Measurements from ENCODE around the gene MARCHF11.

The MARCHF11 gene

GRCh38 chr5:16049761-16050160 is 129.8 kb downstream of the MARCHF11 start:
- no peak for DNase-seq

GRCh38 chr5:16048132-16048531 is 131.5 kb downstream of the MARCHF11 start:
- DNase-seq, result no peak

- no peak for DNase-seq
Observed at GRCh38 chr5:16043349-16043965, 136.1 kb downstream of the MARCHF11 start.

GRCh38 chr5:16037121-16037845 is 142.3 kb downstream of the MARCHF11 start:
- DNase-seq, result no peak

GRCh38 chr5:16034319-16035001 is 145.1 kb downstream of the MARCHF11 start:
- DNase-seq, result no peak

GRCh38 chr5:16033187-16033925 is 146.2 kb downstream of the MARCHF11 start:
- no peak for DNase-seq

GRCh38 chr5:16028708-16029107 is 150.9 kb downstream of the MARCHF11 start:
- no peak for DNase-seq

GRCh38 chr5:16025681-16026080 is 153.9 kb downstream of the MARCHF11 start:
- DNase-seq, result no peak

- no peak for DNase-seq
Observed at GRCh38 chr5:16018970-16019369, 160.6 kb downstream of the MARCHF11 start.

GRCh38 chr5:16017720-16018119 is 161.9 kb downstream of the MARCHF11 start:
- no peak for DNase-seq

Data from NCI-H774 (cell line).